Measurements from ENCODE around the gene NTM. TPM values are rescaled to one million over a fixed set of nuclear protein-coding genes. Genes with fewer than 3 reads are reported as not detected.

Gene NTM
- total and polyA plus RNA-seq, 7 donors = 0.07 to 1.1 (median 0.22) TPM; not detected in 2

GRCh38 chr11:131580476-131580875 lies 210.1 kb downstream of the NTM start:
- 76 to 81% (median 81%) methylated on average over 4 of the region's 4 CpGs for WGBS, 3 donors

DNA sequence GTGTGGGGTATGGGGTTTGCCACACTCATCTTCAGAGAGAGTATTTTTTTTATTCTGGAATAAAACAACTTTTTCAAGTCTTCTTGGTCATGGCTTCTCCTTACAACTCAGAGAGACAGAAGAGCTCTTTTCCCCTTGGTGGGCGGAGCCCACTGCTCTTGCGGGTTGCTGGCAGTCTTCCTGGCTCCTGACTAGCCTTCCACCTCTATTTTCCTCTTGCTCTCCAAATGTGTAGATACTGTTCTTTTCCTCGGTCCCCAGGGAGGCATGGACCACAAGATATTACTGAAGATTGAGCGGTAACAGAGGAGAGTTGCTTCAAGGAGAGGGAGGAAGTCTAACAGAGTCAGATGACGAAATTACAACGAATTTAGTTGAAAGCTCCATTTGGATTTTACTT lies 210.6 kb downstream of the NTM start:
- no peak for TF ChIP-seq CTCF (IDR thresholded peaks at IDR 0.05)
- Histone ChIP-seq H3K27me3 (ENCODE audit: insufficient read depth in 3 of 3, low read length in 2 of 3) (peaks cover 0 to 9% (median 2%) of the 10 kb centered on the region in 3 donors), H3K4me1 (no peaks in the 10 kb centered on the region), H3K4me3 (no peak overlapping the region), H3K36me3 (ENCODE audit: insufficient read depth in 1 of 2, low read depth in 1 of 2) (no peaks in the 10 kb centered on the region), H3K9me3 (no peaks in the 10 kb centered on the region), H3K27ac (no peak overlapping the region)
- WGBS, 3 donors = 76 to 80% (median 78%) methylated on average over 6 of the region's 6 CpGs
- no peak for ATAC-seq
- DNase-seq = no peak
- intact Hi-C loops (cut with DNase I) = loop anchor here in 1 of 2 donors (2.0 kb wide), 1 partner anchor 94 kb away; no protein-coding TSS in a partner anchor

More at GRCh38 chr11:131580476-131580875, 210.1 kb downstream of the NTM start:
- intact Hi-C loops (cut with DNase I) = loop anchor here in 1 of 2 donors (2.0 kb wide), 1 partner anchor 94 kb away; no protein-coding TSS in a partner anchor
- DNase-seq (no peak), ATAC-seq (no peak)
- no peaks in the 10 kb centered on the region for H3K36me3 ChIP-seq (ENCODE audit: insufficient read depth in 1 of 2, low read depth in 1 of 2)
- H3K9me3 ChIP-seq = no peaks in the 10 kb centered on the region
- peaks cover 0 to 6% (median 2%) of the 10 kb centered on the region in 3 donors for H3K27me3 ChIP-seq (ENCODE audit: insufficient read depth in 3 of 3, low read length in 2 of 3)
- H3K27ac ChIP-seq = no peak overlapping the region
- no peaks in the 10 kb centered on the region for H3K4me1 ChIP-seq
- TF ChIP-seq CTCF (IDR thresholded peaks at IDR 0.05) = no peak
- H3K4me3 ChIP-seq = no peak overlapping the region

DNA sequence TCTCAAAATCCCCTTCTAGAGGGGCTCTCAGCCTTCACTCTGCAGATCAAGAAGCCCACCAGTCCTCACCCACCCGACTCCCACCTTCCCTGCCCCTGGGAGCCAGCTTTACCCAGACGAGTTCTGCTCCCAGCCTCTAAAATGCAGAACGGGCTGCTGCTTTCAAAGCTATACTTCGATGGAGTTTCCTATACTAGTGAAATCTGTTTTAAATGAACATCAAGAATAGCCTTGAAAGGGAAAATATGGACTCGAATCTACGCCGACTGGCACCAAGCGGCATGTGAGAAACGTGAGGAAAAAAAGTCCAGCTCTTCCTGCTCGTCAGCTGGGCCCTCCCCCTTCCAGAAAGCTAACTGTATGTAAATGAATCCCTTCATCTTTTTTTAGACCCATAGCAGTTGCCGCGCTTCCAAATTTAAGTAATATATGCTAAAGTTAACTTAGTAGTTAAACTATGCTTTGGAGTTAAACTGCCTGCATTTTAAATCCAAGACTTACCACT lies 211.7 kb downstream of the NTM start:
- intact Hi-C loops (cut with DNase I) = no loop called here
- no peak for DNase-seq
- H3K27me3 ChIP-seq (ENCODE audit: insufficient read depth in 3 of 3, low read length in 2 of 3) = peaks cover 0 to 9% (median 5%) of the 10 kb centered on the region in 3 donors
- H3K4me1 ChIP-seq = no peaks in the 10 kb centered on the region
- no peak for TF ChIP-seq CTCF (IDR thresholded peaks at IDR 0.05)
- H3K27ac ChIP-seq = no peak overlapping the region
- 81 to 87% (median 83%) methylated on average over 12 of the region's 12 CpGs for whole genome bisulfite sequencing, 3 donors
- no peak overlapping the region for H3K4me3 ChIP-seq
- ATAC-seq = no peak
- no peaks in the 10 kb centered on the region for H3K9me3 ChIP-seq
- no peaks in the 10 kb centered on the region for H3K36me3 ChIP-seq (ENCODE audit: insufficient read depth in 1 of 2, low read depth in 1 of 2)

DNA sequence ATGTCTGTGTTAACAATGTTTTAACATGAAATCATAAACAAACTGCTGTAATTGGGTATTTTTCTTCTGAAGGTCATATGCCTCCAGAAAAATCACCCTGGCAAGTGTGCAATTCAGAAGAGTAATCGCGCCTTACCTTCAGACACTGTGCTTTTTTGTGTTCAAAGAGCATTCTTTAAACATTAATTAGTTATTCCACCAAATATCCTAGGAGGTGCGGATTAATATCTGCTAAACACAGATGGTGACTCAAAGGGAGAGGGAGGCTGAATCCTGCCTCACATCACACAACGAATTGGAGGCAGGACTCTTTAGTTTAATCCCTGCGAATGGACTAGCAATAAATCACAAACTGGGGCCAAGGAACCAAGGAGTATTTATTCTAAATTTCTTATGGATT lies 213.0 kb downstream of the NTM start:
- TF ChIP-seq CTCF (IDR thresholded peaks at IDR 0.05) = no peak
- Histone ChIP-seq H3K36me3 (ENCODE audit: insufficient read depth in 1 of 2, low read depth in 1 of 2) (no peaks in the 10 kb centered on the region), H3K9me3 (no peaks in the 10 kb centered on the region), H3K27ac (no peak overlapping the region), H3K4me3 (no peak overlapping the region), H3K4me1 (no peaks in the 10 kb centered on the region), H3K27me3 (ENCODE audit: insufficient read depth in 3 of 3, low read length in 2 of 3) (peaks cover 0 to 9% (median 6%) of the 10 kb centered on the region in 3 donors)
- WGBS, 3 donors = 82 to 88% (median 86%) methylated on average over 5 of the region's 5 CpGs
- intact Hi-C loops (cut with DNase I) = no loop called here
- ATAC-seq = no peak
- no peak for DNase-seq

- TF ChIP-seq CTCF (IDR thresholded peaks at IDR 0.05) = no peak
- DNase-seq (no peak), ATAC-seq (no peak)
- H3K4me1 ChIP-seq = no peaks in the 10 kb centered on the region
- 81 to 87% (median 86%) methylated on average over 6 of the region's 6 CpGs for WGBS, 3 donors
- H3K36me3 ChIP-seq (ENCODE audit: insufficient read depth in 1 of 2, low read depth in 1 of 2) = no peaks in the 10 kb centered on the region
- peaks cover 0 to 6% (median 5%) of the 10 kb centered on the region in 3 donors for H3K27me3 ChIP-seq (ENCODE audit: insufficient read depth in 3 of 3, low read length in 2 of 3)
- H3K4me3 ChIP-seq = no peak overlapping the region
- H3K27ac ChIP-seq = no peak overlapping the region
- intact Hi-C loops (cut with DNase I) = no loop called here
- no peaks in the 10 kb centered on the region for H3K9me3 ChIP-seq
Measured at GRCh38 chr11:131583938-131584337, 213.5 kb downstream of the NTM start.

All from psoas muscle (tissue), 8 donors.